ENCODE results near the gene LARP1. TPM values are rescaled to one million over a fixed set of nuclear protein-coding genes. Genes with fewer than 3 reads are reported as not detected.
"Not testable (repeated sequence)": the region's sequence is repeated elsewhere in the genome, so short reads cannot be mapped to it uniquely, and the experiment has no call there.

The LARP1 gene
- polyA plus RNA-seq, 1 donor, result 172 TPM

DNA sequence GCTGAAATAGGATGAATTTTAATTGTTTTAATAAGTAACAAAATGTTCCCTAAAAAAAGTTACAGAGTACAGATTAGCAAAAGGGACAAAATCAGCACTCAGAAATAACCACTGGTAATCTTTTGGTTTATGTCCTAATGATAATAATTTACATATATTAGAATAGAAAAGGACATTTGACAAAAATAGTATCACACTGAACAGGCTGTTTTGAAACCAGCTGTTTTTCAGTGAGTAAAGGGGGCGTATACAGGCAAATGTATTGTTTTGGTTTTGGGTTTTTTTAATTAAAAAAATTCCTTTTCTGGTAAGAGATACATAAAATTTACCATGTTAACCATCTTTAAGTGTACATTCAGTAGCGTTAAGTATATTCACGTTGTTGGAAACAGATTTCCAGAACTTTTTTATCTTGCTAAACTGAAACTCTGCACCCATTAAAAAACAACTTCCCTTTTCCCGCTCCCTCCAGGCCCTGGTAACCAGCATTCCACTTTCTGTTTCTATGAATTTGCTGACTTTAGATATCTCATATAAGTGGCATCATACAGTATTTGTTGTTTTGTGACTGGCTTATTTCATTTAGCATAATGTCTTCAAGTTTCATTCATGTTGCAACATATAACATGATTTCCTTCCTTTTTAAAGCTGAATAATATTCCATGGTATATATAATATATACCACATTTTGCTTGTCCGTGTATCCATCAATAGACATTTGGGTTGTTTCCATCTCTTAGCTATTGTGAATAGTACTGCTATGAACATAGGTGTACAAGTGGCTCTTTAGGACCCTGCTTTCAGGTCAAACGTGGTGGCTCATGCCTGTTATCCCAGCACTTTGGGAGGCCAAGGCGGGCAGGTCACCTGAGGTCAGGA lies 20.6 kb upstream of the LARP1 start:
- no peak for DNase-seq

DNA sequence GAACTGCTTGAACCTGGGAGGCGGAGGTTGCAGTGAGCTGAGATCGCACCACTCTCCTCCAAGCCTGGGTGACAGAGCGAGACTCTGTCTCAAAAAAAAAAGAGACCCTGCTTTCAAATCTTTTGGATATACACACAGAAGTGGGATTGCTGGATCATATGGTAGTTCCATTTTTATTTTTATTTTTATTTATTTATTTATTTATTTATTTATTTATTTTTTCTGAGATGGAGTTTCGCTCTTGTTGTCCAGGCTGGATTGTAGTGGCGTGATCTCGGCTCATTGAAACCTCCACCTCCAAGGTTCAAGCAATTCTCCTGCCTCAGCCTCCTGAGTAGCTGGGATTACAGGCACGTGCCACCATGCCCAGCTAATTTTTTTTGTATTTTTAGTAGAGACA lies 19.8 kb upstream of the LARP1 start:
- DNase-seq, result not testable (repeated sequence)

DNA sequence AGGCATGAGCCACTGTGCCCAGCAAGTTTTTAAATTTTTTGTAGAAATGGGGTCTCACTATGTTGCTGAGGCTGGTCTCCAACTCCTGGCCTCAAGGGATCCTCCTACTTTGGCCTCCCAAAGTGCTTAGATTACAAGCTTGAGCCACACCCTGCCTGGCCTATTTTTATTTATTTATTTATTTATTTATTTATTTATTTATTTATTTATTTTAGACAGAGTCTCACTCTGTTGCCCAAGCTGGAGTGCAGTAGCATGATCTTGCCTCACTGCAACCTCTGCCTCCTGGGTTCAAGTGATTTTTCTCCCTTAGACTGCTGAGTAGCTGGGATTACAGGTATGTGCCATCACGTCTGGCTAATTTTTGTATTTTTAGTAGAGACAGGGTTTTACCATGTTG lies 18.8 kb upstream of the LARP1 start:
- not testable (repeated sequence) for DNase-seq

DNA sequence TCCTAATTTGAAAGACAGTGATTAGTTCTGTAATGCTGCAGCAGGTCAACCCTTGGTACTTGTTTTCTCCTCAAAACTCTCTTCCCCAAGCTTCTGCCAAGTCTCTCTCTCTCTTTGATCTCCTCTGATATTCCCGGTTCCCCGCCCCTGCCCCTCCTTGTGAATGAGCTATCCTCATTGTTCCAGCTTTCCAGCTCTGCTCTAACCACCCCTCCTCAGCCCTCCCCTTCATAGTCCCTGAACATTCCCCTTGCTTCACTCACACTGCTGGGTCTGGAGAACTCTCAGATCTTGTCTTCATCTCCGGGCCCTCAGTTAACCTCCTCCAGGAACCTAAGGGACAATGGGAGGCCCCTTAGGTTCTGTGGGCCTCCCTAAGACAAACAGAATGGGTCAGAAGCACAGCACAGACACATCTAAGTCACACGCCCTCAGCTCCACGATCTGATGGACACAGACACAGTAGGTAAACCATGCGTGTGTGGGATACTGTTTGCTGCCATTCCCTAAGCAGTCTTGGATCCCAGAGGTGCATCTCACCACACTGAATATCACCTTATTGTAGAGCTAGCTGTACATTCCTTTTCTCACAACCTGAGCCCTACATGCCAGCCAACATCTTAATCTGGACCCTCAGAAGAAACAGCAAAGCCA lies 17.4 kb upstream of the LARP1 start:
- no peak for DNase-seq

DNA sequence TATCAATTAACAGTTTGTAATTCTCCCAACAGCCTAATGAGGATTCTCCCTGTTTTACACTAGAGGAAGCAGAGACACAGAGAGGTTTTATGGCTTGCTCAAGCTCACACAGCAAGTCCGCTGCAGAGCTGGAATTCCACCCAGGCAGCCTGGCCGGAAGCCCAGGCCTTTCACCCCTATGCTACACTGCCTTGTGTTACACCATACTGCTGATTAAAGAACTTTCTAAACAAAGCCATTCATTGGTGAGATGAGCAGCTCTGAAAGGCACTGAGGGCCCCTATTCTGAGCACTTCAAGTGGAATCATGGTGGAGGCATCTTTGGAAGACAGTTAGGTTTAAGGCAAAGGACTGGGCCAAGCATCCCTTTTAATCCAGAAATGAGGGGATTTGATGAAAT lies 14.7 kb upstream of the LARP1 start:
- no peak for DNase-seq

DNA sequence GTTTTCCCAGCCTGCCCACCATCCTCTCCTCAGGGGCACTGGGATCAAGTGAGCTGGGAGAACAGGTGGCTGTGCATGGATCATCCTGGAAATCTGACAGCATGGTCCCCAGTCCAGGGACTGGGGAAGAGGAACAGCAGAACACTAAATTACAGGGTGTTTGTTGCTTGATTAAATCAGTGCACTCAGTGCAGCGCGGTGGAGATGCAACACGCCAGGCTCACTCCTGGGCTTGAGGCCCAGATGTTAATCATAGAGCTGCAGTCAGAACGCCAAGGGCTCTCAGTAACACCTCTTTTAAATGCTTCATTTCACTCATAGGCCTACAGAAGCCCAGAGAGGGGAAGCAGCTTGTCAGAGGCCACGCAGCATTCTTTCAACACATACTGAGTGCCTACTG lies 14.2 kb upstream of the LARP1 start:
- no peak for DNase-seq

DNA sequence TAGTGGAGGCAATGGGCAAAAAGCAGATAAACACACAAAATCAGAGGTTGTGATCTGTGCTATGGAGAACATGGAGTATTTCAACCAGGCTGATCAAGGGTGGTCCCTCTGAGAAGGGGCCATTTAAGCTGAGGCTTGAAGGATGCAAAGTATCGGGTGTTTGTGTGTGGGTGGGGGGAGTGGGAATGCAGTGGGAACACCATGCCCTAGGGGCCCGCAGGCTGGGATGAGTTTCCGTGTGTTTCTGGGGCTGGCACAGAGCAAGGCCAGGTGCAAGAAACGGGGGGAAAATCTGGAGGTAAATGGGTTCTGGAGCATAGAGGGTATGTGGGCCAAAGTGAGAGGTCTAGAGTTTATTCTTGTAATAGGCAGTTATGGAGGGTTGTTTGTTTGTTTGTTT lies 13.8 kb upstream of the LARP1 start:
- no peak for DNase-seq

DNA sequence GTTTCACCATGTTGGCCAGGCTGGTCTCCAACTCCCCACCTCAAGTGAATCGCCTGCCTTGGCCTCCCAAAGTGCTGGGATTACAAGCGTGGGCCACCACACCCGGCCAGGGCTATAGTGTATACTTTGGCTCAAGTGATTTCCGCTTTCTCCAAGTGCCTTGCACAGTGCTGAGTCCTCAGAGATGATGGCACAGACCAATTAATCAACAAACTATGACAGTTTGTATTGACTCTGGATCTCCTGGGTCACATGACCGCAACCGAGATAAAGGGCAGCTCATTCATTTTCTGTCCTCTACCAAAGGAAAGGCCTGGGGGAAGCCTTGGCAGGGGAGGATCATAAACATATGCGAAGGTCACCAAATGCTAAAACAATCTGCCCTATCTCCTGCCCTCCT lies 11.4 kb upstream of the LARP1 start:
- DNase-seq, result no peak

DNA sequence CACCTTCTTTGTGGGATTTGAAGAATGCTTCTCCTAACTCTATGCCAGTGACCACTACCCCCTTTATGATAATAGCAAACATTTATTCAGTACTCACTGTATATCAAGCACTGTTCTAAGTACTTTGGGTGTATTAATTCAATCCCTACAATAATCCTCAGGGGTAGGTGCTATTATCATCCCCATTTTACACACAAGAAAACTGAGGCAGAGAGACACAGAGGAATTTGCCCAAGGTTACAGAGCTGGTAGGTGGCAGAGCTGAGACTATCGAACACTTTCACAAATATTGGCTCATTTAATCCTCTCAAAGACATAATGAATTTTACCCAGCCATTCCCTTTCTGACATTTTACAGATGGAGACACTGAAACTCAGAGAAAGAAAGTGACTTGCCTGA lies 9.8 kb upstream of the LARP1 start:
- DNase-seq, result no peak

DNA sequence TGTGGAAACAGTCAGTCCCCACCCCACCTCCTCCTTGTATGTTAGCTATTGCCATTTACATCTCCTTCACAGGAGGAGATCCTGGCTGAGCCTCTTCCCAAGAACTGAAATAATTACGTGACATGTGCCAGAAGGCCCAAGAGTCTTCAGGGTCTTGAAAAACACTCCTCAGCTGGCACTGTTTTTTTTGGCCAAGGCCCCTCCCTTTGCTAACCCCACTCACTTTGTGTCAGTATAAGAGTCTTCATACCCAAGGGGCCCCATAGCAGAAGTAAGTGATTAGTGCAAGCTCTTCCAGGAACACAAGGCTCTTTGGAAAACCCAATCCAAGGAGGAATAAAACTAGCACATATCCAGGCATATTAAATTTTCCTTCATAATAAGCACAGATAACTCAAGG lies 5.7 kb upstream of the LARP1 start:
- no peak for DNase-seq

DNA sequence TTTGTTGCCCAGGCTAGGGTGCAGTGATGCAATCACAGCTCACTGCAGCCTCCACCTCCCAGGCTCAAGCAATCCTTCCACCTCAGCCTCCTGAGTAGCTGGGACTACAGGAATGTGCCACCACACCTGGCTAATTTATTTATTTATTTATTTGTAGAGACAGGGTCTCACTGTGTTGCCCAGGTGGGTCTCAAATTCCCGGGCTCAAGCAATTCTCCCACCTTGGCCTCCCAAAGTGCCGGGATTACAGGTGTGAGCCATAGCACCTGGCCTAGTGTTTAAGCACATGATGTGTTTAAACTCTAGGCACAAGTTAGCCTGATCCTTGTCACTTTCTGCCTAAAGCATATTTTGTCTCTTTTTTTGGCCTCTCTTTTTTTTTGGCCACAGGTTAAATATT lies 4.5 kb upstream of the LARP1 start:
- DNase-seq, result not testable (repeated sequence)

DNA sequence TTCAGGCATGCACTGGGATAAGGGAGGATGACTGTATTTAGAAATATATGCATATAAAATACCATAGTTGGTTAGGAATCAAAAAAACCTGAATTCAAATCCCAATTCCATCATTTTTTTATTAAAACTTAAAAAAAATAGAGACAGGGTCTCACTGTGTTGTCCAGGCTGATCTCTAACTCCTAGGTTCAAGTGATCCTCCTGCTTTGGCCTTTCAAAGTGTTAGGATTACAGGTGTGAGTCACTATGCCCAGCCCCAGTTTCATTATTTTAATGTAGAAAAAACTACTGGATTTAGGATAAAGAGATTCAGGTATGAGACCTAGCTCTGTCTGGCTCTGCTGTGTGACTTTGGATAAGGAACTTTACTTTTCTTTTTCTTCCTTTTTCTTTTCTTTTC lies 3.3 kb upstream of the LARP1 start:
- DNase-seq, result no peak

DNA sequence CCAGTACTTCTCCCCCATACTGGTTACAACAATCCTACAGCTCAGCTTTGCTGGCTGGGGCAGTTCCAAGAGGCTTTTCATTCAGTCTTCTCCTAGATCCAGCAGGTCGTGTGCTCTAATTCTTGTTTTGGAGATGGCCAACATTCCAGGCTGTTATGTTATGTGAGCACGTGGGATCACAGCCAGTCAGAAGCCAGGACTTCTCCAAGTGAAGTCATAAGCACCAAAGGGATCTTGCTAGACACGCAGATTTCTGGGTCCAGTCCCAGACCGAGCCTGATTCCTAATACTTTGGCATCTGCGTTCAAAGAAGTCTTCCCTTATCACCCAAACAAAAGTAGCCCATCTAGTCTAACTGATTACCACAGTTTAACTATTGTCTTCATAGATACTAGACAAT lies 1.4 kb upstream of the LARP1 start:
- DNase-seq, result peak; percentile 47

DNA sequence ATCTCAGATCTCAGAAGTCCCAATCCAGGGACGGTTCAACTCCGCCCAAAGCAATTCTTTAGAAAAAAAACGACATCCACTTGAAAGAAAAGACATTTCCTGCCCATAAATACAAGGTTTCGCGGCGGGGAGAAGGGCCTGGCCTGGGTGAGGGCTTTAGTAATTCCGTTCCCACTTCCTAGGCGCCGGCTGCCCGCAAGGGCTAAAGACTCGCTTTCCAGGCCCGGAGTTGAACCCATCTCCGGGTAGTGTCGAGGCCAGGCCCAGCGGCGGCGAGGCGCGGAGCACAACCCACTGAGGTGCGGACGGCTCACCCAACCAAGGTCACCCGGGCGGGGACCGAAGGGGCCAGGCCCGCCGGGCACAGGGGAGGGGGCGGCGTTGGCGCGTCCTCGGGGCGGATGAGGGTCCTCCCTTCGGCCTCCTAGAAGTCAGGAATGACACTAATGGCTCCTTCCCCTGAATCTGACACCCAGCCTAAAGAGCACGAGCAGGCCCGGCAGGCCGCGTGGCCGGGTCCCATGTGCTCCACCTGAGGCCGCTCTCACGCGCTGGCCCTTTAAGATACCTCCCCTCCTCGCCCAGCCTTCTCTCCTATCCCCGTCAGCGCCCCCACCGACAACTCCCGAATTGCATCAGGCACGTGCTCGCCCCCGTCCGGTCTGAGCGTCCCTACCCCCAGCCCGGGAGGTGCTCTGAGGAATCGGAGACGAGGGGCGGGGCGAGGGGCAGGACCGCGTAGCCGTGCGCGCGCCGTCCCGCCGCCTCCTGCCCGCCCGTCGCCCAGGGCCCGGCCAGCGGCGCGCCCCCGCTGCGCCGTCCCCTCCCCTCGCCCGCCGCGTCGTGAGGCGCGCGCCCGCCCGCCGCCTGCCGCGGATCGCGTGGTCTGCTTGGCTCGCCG lies 467 bp upstream of the LARP1 start:
- DNase-seq, result peak; percentile 99

DNA sequence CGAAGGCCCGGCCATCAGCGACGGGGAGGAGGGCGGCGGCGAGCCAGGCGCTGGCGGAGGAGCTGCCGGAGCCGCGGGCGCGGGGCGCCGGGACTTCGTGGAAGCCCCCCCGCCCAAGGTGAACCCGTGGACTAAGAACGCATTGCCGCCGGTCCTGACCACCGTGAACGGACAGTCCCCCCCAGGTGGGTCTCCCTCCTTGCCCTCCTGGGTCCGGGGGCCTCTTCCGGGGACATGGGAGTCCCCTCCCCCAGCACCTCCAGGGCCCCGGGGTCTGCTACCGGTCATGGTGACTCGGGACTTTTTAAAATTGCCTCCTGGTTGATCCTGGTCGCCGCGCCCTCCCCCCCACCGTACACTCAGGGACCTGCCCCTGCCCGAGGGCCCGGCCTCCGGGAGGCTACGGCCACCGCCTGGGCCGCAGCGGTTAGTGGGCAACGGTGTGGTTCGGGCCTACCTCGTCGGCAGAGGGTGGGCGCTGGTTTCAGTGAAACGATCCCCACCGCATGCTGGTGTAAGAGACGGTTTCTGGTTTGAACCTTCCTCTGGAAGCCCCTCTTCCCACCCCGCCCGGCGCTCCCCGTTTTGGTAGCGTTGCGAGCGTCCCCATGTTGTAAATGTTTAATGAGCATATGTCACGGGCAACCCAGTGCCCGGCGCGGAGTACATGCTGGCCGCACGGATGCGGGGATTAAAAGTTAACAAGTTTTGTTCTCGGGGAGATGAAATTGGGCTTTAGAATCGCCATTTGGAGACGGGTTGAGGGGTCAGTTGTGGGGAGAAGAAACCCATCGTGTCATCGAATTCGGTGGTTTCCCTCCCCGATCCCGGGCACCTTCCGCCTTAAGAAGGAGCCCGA lies 1.1 kb downstream of the LARP1 start:
- DNase-seq, result no peak

DNA sequence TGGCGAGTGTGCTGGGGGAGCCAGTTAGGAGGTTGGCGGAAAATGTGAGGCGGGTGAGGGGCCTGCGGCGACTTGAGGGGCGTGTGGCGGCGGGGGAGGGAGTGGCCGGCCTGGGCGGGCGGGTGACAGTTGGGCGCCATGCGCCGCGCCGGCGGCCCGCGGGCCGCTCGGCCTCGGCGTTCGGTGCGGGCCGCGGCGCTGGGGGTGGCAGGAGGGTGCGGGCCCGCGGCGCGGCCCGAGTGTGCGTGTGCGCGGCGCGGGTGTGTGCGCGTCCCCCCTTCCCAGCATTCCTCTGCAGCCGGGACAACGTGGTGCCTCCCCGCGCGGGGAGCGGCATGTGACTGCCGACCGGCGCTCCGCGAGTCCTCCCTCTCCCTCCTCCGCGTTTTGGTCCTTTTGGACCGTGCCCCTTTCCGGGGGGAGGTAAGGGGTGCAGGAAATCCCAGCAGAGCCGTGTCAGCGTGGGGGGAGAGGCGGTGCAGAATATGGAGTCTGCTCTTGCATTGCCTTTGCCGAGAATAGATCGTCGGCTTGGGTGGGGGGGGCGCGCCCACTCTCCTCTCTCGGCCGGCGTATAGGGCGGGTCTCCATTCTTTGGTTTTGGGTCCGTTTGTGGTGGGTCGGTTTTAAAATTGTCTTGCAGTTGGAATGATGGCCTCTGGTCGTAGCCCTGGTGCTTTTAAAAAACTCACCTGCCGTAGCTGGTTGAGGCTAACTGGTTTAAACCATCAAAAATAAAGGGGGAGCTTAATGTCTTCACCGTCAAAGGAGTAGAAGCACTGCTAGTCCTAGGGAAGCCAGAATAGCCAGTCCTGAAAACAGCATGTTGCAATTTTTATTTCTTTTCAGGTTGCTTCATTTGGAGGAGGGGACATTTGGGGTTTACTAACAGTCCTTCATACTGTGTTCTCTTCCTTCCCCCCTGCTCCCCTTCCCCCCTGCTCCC lies 2.0 kb downstream of the LARP1 start:
- DNase-seq, result no peak

DNA sequence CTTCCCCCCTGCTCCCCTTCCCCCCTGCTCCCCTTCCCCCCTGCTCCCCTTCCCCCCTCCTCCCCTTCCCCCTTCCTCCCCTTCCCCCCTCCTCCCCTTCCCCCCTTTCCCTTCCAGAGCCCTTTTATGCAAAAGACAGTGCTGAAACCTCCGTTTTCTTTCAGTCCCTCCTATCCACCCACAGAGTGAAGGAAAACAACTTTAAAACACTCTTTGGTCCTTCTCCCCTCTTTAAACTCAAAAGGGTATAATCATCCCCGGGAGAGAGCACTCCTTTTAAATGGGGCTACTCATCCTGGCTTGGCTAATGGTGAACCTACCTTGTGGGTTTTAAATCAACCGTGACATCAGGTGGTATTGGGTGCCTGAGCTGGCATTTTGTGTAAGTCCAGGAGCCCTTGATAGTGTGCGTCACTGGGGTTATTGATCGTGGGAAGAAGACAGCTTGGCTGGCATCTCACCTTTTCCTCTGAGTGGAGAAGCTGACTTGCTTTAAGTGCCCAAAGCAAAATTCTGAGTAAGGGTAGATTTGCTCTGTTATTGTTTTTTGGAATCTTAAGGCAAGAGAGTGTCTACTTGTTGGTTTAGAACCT lies 2.7 kb downstream of the LARP1 start:
- DNase-seq, result no peak

DNA sequence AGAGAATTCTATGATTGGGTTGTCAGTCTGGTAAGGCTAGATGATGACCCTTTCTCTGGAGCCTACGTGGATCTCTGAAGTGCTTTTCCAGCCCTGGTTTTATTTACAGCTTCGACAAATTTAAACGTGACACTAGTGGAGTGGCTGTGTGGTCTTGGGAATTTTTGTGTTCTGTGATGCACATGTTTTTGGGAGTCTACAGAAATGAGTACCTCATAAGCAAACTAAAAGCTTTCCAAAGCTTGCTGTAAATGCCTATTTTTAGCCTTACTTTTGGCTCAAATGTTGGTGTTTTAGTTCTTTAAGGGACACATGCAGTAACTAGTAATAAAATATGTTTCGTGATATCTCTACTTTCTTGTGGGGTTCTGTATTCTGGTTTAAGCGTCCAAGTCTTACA lies 3.3 kb downstream of the LARP1 start:
- no peak for DNase-seq

DNA sequence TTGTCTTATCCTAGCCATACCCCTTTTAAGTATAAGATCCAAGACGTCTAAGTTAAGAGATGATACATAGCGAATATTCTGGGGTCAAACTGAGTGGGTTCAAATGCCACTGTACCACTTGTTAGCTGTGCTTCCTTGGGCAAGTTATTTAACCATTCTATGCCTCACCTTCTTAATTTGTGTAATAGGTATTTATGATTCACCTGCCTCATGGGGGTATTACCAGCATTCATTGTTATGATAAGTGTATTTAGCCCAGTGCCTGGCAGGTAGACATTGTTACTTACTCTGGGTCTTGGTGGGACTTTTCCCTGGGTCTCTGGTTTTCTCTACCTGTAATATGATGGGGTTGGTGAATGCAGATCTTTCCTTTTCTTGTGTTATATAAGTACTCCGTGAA lies 3.8 kb downstream of the LARP1 start:
- no peak for DNase-seq

DNA sequence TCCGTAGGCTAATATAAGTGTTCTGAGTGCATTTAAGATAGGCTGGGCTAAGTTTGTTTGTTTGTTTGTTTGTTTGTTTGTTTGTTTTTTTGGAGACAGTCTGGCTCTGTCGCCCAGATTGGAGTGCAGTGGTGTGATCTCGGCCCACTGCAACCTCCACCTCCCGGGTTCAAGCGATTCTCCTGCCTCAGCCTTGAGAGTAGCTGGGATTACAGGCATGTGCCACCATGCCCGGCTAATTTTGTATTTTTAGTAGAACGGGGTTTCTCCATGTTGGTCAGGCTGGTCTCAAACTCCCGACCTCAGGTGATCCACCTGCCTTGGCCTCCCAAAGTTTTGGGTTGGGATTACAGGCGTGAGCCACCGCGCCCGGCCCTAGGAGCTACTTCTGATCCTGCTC lies 4.7 kb downstream of the LARP1 start:
- DNase-seq, result not testable (repeated sequence)
